ENCODE results near the gene LDLRAD4.

DNA sequence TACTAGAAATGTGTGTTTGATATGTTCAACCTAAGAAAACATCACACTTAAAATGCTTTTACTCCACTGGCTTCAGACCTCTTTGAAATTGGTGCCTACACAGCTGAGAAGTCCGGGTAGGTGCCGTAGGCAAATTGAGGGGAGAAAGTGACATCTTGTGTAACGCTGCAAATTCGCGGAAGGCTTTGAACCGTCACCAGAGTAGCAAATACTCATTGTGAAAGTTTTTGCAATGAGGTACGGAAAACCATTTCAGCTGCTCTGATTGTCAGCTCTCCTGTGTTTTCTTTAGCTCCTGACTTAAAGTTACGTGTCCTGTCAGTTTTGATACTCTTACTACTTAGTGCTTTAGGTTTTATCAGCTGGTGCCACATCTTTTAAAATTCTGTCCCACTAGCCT is 283.3 kb downstream of the LDLRAD4 start:
- TF ChIP-seq POLR2A (IDR thresholded peaks at IDR 0.05) = no peak
- TF ChIP-seq, protein P1, sequence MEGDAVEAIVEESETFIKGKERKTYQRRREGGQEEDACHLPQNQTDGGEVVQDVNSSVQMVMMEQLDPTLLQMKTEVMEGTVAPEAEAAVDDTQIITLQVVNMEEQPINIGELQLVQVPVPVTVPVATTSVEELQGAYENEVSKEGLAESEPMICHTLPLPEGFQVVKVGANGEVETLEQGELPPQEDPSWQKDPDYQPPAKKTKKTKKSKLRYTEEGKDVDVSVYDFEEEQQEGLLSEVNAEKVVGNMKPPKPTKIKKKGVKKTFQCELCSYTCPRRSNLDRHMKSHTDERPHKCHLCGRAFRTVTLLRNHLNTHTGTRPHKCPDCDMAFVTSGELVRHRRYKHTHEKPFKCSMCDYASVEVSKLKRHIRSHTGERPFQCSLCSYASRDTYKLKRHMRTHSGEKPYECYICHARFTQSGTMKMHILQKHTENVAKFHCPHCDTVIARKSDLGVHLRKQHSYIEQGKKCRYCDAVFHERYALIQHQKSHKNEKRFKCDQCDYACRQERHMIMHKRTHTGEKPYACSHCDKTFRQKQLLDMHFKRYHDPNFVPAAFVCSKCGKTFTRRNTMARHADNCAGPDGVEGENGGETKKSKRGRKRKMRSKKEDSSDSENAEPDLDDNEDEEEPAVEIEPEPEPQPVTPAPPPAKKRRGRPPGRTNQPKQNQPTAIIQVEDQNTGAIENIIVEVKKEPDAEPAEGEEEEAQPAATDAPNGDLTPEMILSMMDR (IDR thresholded peaks at IDR 0.05) = no peak

Measured in lower leg skin (tissue), 3 donors.